DMS 273 (cell line): ENCODE data around the gene AKR7A3.
"Not testable (repeated sequence)": the region's sequence is repeated elsewhere in the genome, so short reads cannot be mapped to it uniquely, and the experiment has no call there.

ENCODE experiments used
- DNase-seq: peaks from one replicate; lab custom pipeline; 2025; ENCODE audit not compliant: unreplicated experiment; lab: John Stamatoyannopoulos, UW

Gene AKR7A3

GRCh38 chr1:19319196-19319595, 30.6 kb upstream of the AKR7A3 start:
- no peak for DNase-seq

GRCh38 chr1:19317126-19317910, 28.7 kb upstream of the AKR7A3 start:
- DNase-seq, result no peak

- DNase-seq, result peak; percentile 69
Observed at GRCh38 chr1:19315378-19316198, 27.0 kb upstream of the AKR7A3 start.

GRCh38 chr1:19313961-19314882, 25.7 kb upstream of the AKR7A3 start:
- DNase-seq, result no peak

- DNase-seq, result no peak
Observed at GRCh38 chr1:19313636-19313959, 25.0 kb upstream of the AKR7A3 start.

- no peak for DNase-seq
Observed at GRCh38 chr1:19312782-19313635, 24.4 kb upstream of the AKR7A3 start.

- DNase-seq, result peak; percentile 96
Observed at GRCh38 chr1:19311931-19312781, 23.6 kb upstream of the AKR7A3 start, which contains the start of the genes AKR7A2 and SLC66A1. Gene AKR7A2, minus strand, starts transcription at chr1:19312144. Its CDS starts 20 bp downstream, at chr1:19312124. Gene SLC66A1, plus strand, starts transcription at chr1:19312326. Its CDS starts 5,352 bp downstream, at chr1:19317678.

- DNase-seq, result peak; percentile 66
Observed at GRCh38 chr1:19311503-19311930, 22.9 kb upstream of the AKR7A3 start.

- DNase-seq, result peak; percentile 66
Observed at GRCh38 chr1:19310720-19311502, 22.3 kb upstream of the AKR7A3 start.

GRCh38 chr1:19310061-19310460, 21.5 kb upstream of the AKR7A3 start:
- DNase-seq, result no peak

- peak; percentile 38 for DNase-seq
Observed at GRCh38 chr1:19309123-19309813, 20.7 kb upstream of the AKR7A3 start.

GRCh38 chr1:19308509-19308907, 19.9 kb upstream of the AKR7A3 start:
- no peak for DNase-seq

- no peak for DNase-seq
Observed at GRCh38 chr1:19307794-19308508, 19.4 kb upstream of the AKR7A3 start.

GRCh38 chr1:19306941-19307340, 18.4 kb upstream of the AKR7A3 start:
- no peak for DNase-seq

- no peak for DNase-seq
Observed at GRCh38 chr1:19305880-19306279, 17.3 kb upstream of the AKR7A3 start.

- not testable (repeated sequence) for DNase-seq
Observed at GRCh38 chr1:19304081-19304480, 15.5 kb upstream of the AKR7A3 start.

GRCh38 chr1:19300211-19300610, 11.6 kb upstream of the AKR7A3 start:
- peak; percentile 23 for DNase-seq
